Upper lobe of right lung (tissue), 1 donor: Measurements from ENCODE around the gene TEX50. TPM values are rescaled to one million over a fixed set of nuclear protein-coding genes. Genes with fewer than 3 reads are reported as not detected.
"Not testable (repeated sequence)": the region's sequence is repeated elsewhere in the genome, so short reads cannot be mapped to it uniquely, and the experiment has no call there.

ENCODE experiments used
- ATAC-seq: fragments of 200-7000 bp; cut with Tn5 transposase; one replicate; pipeline ENCODE4 v1.9.1; 2020; ENCODE audit warnings: mild to moderate bottlenecking, moderate library complexity
- DNase-seq: peaks from one replicate; pipeline ENCODE4 v3.0.0-alpha.2; 2020
- H3K27ac ChIP-seq: fragments of 200-600 bp; one replicate; pipeline ENCODE4 v1.8.0; 2022
- H3K27me3 ChIP-seq: fragments of 200-600 bp; one replicate; pipeline ENCODE4 v1.8.0; 2022; ENCODE audit warnings: mild to moderate bottlenecking
- H3K36me3 ChIP-seq: fragments of 200-600 bp; one replicate; pipeline ENCODE4 v1.8.0; 2022
- H3K4me1 ChIP-seq: fragments of 200-600 bp; one replicate; pipeline ENCODE4 v1.8.0; 2022
- H3K4me3 ChIP-seq: fragments of 200-600 bp; one replicate; pipeline ENCODE4 v1.8.0; 2022; ENCODE audit warnings: mild to moderate bottlenecking
- H3K9me3 ChIP-seq: fragments of 200-600 bp; one replicate; pipeline ENCODE4 v1.8.0; 2022
- intact Hi-C: fragments of 100-400 bp; cut with DNase I; formaldehyde crosslinking; loops from one replicate; pipeline ENCODE4 v1.11.0; 2022
- total RNA-seq: library from RNA; stranded (reverse); fragmentation: NEBNext Ultra II Directional; extraction: Animal tissue kit (Norgen Biotek cat#: 25700); gene quantifications from one replicate; pipeline ENCODE4 v1.2.1, GENCODE V29; 2021
- TF ChIP-seq, protein P1 (sequence below): fragments of 200-600 bp; IDR thresholded peaks from one replicate; pipeline ENCODE4 v1.8.0; 2022; ENCODE audit warnings: antibody characterized with exemption
- donor health status: DM: no; HTN: yes; CAD: no; lungs with severe emphysema.

The TEX50 gene
- total RNA-seq, 1 donor from 2014 or later, result not detected

DNA sequence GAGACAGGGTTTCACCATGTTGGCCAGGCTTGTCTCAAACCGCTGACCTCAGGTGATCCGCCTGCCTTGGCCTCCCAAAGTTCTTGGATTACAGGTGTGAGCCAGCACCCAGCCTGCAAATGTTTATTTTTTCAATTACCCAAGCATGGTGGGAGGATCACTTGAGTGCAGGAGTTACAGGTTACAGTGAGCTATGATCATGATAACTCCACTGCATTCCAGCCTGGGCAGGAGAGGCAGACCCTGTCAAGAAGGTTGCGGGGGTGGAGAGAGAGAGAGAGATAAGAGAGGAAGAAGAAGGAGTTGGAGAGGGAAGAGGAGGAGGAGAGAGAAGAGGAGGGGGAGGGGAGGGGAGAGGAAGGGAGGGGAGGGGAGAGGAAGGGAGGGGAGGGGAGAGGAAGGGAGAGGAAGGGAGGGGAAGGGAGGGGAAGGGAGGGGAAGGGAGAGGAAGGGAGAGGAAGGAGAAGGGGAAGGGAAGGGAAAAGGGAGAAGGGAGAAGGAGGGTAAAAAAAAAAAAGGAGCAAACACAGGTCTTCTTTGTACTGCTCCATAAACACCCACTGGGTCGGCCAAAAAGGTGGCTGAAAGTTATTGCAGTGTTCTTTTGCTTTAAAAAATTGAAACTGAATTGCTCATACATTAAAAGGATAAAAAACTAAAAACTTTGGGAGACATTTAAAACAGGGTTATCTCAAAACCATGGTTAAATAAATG, 26.5 kb upstream of the TEX50 start:
- no peaks in the 10 kb centered on the region for H3K4me1 ChIP-seq
- no peak overlapping the region for H3K27ac ChIP-seq
- no peaks in the 10 kb centered on the region for H3K36me3 ChIP-seq
- intact Hi-C loops, result no loop called here
- no peak for DNase-seq
- H3K9me3 ChIP-seq, result no peaks in the 10 kb centered on the region
- ATAC-seq, result no peak
- no peaks in the 10 kb centered on the region for H3K27me3 ChIP-seq
- TF ChIP-seq, protein P1, sequence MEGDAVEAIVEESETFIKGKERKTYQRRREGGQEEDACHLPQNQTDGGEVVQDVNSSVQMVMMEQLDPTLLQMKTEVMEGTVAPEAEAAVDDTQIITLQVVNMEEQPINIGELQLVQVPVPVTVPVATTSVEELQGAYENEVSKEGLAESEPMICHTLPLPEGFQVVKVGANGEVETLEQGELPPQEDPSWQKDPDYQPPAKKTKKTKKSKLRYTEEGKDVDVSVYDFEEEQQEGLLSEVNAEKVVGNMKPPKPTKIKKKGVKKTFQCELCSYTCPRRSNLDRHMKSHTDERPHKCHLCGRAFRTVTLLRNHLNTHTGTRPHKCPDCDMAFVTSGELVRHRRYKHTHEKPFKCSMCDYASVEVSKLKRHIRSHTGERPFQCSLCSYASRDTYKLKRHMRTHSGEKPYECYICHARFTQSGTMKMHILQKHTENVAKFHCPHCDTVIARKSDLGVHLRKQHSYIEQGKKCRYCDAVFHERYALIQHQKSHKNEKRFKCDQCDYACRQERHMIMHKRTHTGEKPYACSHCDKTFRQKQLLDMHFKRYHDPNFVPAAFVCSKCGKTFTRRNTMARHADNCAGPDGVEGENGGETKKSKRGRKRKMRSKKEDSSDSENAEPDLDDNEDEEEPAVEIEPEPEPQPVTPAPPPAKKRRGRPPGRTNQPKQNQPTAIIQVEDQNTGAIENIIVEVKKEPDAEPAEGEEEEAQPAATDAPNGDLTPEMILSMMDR, result no peak
- no peak overlapping the region for H3K4me3 ChIP-seq

DNA sequence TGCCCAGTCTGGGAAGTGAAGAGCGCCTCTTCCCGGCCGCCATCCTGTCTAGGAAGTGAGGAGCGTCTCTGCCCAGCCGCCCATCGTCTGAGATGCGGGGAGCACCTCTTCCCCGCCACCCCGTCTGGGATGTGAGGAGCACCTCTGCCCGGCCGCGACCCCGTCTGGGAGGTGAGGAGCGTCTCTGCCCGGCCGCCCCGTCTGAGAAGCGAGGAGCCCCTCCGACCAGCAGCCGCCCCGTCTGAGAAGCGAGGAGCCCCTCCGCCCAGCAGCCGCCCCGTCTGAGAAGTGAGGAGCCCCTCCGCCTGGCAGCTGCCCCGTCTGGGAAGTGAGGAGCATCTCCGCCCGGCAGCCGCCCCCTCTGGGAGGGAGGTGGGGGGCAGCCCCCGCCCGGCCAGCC, 22.1 kb upstream of the TEX50 start:
- intact Hi-C loops, result not testable (repeated sequence)

DNA sequence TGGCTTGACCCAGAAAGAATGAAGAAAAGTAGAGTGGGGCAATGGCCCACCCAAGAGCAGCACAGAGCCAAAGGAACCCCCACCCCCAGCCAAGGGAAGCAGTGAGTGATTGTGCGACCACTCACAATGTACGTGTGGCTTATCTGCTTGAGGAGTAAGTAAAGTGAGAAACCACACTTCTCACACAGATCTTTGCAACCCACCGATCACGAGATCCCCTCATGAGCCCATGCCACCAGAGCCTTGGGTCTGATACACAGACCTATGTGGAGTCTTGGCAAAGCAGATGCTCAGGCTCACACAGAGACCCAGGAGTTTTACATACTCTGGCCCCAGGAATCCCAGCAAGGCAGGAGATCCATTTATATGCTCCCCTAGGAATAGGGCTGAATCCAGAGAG, 18.3 kb upstream of the TEX50 start:
- Histone ChIP-seq H3K4me1 (no peaks in the 10 kb centered on the region), H3K9me3 (no peaks in the 10 kb centered on the region), H3K4me3 (no peak overlapping the region), H3K27ac (no peak overlapping the region), H3K36me3 (no peaks in the 10 kb centered on the region), H3K27me3 (no peaks in the 10 kb centered on the region)
- TF ChIP-seq, protein P1, result no peak
- DNase-seq (no peak), ATAC-seq (no peak)
- intact Hi-C loops, result no loop called here

More for the DNA sequence above, 22.1 kb upstream of the TEX50 start:
- ATAC-seq, H3K4me1 ChIP-seq, H3K9me3 ChIP-seq, DNase-seq, H3K36me3 ChIP-seq, H3K4me3 ChIP-seq, H3K27me3 ChIP-seq, H3K27ac ChIP-seq: not testable (repeated sequence)

DNA sequence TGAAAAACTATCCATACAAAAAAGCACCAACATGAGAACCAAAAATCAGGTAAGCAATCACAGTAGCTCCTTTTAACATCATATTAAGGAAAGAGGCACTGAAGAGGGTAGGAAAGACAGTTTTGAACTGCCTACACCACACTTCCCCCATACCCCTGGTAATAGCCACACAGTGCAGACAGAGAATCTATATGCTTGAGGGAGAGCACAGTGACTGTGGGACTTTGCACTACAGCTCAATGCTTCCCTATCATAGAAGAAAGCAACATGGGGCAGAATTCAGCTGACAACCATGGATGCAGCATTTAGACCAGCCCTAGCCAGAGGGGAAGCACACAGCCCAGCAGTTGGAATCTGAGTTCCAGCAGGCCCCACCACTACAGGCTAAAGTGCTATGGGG, 7.9 kb upstream of the TEX50 start:
- Histone ChIP-seq H3K4me3 (no peak overlapping the region), H3K27me3 (no peaks in the 10 kb centered on the region), H3K9me3 (no peaks in the 10 kb centered on the region), H3K36me3 (no peaks in the 10 kb centered on the region), H3K27ac (no peak overlapping the region), H3K4me1 (no peaks in the 10 kb centered on the region)
- no peak for DNase-seq
- TF ChIP-seq, protein P1, result no peak
- ATAC-seq, result no peak
- intact Hi-C loops, result no loop called here

DNA sequence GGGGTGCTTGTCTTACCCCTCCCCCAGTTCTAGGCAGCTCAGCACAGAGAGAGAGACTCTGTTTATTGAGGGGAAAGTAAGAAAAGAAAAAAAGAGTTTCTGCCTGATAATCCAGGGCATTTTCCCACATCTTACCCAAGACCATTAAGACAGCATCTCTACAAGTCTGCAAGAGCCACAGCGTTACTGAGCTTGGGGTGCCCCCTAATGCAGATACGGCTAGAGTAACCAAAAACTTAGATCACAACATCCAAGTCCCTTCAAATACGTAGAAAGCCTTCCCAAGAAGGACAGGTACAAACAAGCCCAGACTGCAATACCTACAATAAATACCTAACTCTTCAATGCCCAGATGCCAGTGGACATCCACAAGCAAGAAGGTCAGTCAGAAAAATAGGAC, 6.2 kb upstream of the TEX50 start:
- H3K27me3 ChIP-seq, result no peaks in the 10 kb centered on the region
- ATAC-seq (no peak), DNase-seq (no peak)
- no peaks in the 10 kb centered on the region for H3K4me1 ChIP-seq
- no peak overlapping the region for H3K4me3 ChIP-seq
- TF ChIP-seq, protein P1, result no peak
- no peaks in the 10 kb centered on the region for H3K36me3 ChIP-seq
- intact Hi-C loops, result no loop called here
- H3K27ac ChIP-seq, result no peak overlapping the region
- no peaks in the 10 kb centered on the region for H3K9me3 ChIP-seq

DNA sequence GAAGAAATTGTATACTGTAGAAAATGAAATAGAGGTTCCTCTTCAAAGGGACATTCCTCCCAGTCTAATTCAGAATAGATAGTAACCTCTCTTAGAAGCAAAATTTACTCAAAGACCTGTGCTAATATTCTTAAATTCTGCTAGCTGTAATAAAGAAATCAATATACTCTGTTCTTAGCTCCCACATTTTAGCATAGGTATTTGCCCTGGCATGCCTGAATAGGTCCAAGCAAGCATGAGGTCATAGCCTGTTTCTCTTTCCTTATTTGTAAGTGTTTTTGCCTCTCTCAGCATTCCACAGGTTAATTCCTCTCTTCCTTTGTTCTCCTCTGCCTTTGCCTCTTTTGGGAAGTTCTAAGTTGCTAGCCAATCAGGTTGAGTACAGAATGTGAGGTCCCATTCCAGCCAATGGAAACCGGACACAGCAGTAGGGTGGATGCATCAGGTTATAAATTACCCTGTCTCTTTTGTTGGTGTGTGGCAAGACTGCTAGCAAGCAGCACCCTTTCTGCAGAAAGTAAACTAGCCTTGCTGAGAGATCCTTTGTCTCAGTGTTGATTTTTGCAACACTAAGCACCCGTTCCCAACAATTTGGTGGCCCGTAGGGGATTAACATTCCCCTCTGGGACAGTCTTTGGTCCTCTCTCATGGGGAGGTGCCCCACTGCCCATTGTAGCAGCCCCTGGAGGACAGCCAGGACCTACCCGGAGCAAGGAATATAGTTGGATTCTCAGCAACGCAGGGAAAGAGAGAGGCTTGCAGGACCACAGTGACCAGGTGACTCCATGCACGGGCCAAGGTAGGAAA, 2.3 kb downstream of the TEX50 start:
- H3K4me3 ChIP-seq, H3K27me3 ChIP-seq, H3K4me1 ChIP-seq, intact Hi-C loops, DNase-seq, H3K36me3 ChIP-seq, ATAC-seq, H3K9me3 ChIP-seq, H3K27ac ChIP-seq: not testable (repeated sequence)
